ENCODE results near the gene ARID1B. TPM values are rescaled to one million over a fixed set of nuclear protein-coding genes. Genes with fewer than 3 reads are reported as not detected.

The ARID1B gene
- total RNA-seq, 1 experiment from 2014 or later: 58.8 TPM

GRCh38 chr6:156760377-156760776 lies 16.8 kb upstream of the ARID1B start:
- no TSS peak for BruUV-seq (replicated peaks)
- H3K9me3 ChIP-seq: no peaks in the 10 kb centered on the region

GRCh38 chr6:156762547-156762946 lies 14.6 kb upstream of the ARID1B start:
- Mint-ChIP-seq H3K36me3 (ENCODE audit: insufficient read depth, unreplicated experiment) (no peaks in the 10 kb centered on the region), H3K4me1 (ENCODE audit: low read depth, unreplicated experiment) (no peaks in the 10 kb centered on the region), H3K9me3 (ENCODE audit: unreplicated experiment) (no peaks in the 10 kb centered on the region), H3K4me3 (ENCODE audit: unreplicated experiment) (no peak overlapping the region), H3K27ac (ENCODE audit: unreplicated experiment) (no peak overlapping the region), H3K27me3 (ENCODE audit: insufficient read depth, unreplicated experiment) (no peaks in the 10 kb centered on the region)
- Histone ChIP-seq H3K36me3 (ENCODE audit: control insufficient read depth, insufficient read depth, low read length) (no peaks in the 10 kb centered on the region), H3K27me3 (replicated peaks; ENCODE audit: control insufficient read depth, insufficient read depth, low read length) (no peaks in the 10 kb centered on the region), H3K9me3 (no peaks in the 10 kb centered on the region), H3K4me1 (no peaks in the 10 kb centered on the region), H3K4me3 (ENCODE audit: low read depth, low read length) (no peak overlapping the region)
- ChIA-PET POLR2A (no interaction called here), CTCF (no interaction called here)
- intact Hi-C loops (cut with micrococcal nuclease; ENCODE audit: unreplicated experiment): no loop called here
- no peak for DNase-seq
- TF ChIP-seq, protein P1, sequence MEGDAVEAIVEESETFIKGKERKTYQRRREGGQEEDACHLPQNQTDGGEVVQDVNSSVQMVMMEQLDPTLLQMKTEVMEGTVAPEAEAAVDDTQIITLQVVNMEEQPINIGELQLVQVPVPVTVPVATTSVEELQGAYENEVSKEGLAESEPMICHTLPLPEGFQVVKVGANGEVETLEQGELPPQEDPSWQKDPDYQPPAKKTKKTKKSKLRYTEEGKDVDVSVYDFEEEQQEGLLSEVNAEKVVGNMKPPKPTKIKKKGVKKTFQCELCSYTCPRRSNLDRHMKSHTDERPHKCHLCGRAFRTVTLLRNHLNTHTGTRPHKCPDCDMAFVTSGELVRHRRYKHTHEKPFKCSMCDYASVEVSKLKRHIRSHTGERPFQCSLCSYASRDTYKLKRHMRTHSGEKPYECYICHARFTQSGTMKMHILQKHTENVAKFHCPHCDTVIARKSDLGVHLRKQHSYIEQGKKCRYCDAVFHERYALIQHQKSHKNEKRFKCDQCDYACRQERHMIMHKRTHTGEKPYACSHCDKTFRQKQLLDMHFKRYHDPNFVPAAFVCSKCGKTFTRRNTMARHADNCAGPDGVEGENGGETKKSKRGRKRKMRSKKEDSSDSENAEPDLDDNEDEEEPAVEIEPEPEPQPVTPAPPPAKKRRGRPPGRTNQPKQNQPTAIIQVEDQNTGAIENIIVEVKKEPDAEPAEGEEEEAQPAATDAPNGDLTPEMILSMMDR (IDR thresholded peaks at IDR 0.05; ENCODE audit: insufficient read depth in 1 of 2, low read depth in 1 of 2, low read length in 1 of 2, severe bottlenecking in 1 of 2, unreplicated experiment in 1 of 2): no peak
- no TSS peak for BruUV-seq (replicated peaks)

More at GRCh38 chr6:156760377-156760776, 16.8 kb upstream of the ARID1B start:
- intact Hi-C loops (cut with micrococcal nuclease; ENCODE audit: unreplicated experiment): no loop called here
- no peak overlapping the region for H3K27ac Mint-ChIP-seq (ENCODE audit: unreplicated experiment)
- no peaks in the 10 kb centered on the region for H3K27me3 Mint-ChIP-seq (ENCODE audit: insufficient read depth, unreplicated experiment)
- H3K36me3 Mint-ChIP-seq (ENCODE audit: insufficient read depth, unreplicated experiment): no peaks in the 10 kb centered on the region
- DNase-seq: no peak
- no peaks in the 10 kb centered on the region for H3K9me3 Mint-ChIP-seq (ENCODE audit: unreplicated experiment)
- no peaks in the 10 kb centered on the region for H3K4me1 Mint-ChIP-seq (ENCODE audit: low read depth, unreplicated experiment)
- no peak overlapping the region for H3K4me3 Mint-ChIP-seq (ENCODE audit: unreplicated experiment)
- Histone ChIP-seq H3K36me3 (ENCODE audit: control insufficient read depth, insufficient read depth, low read length) (no peaks in the 10 kb centered on the region), H3K27me3 (replicated peaks; ENCODE audit: control insufficient read depth, insufficient read depth, low read length) (no peaks in the 10 kb centered on the region), H3K4me3 (ENCODE audit: low read depth, low read length) (no peak overlapping the region), H3K4me1 (no peaks in the 10 kb centered on the region)
- TF ChIP-seq, protein P1 (IDR thresholded peaks at IDR 0.05; ENCODE audit: insufficient read depth in 1 of 2, low read depth in 1 of 2, low read length in 1 of 2, severe bottlenecking in 1 of 2, unreplicated experiment in 1 of 2): no peak
- POLR2A ChIA-PET: no interaction called here
- CTCF ChIA-PET: no interaction called here

GRCh38 chr6:156765117-156765516 lies 12.1 kb upstream of the ARID1B start:
- BruUV-seq (replicated peaks): no TSS peak
- Histone ChIP-seq H3K4me3 (ENCODE audit: low read depth, low read length) (no peak overlapping the region), H3K9me3 (no peaks in the 10 kb centered on the region), H3K27me3 (replicated peaks; ENCODE audit: control insufficient read depth, insufficient read depth, low read length) (no peaks in the 10 kb centered on the region), H3K36me3 (ENCODE audit: control insufficient read depth, insufficient read depth, low read length) (no peaks in the 10 kb centered on the region), H3K4me1 (no peaks in the 10 kb centered on the region)
- ChIA-PET CTCF (no interaction called here), POLR2A (no interaction called here)
- Mint-ChIP-seq H3K27me3 (ENCODE audit: insufficient read depth, unreplicated experiment) (no peaks in the 10 kb centered on the region), H3K4me3 (ENCODE audit: unreplicated experiment) (no peak overlapping the region), H3K9me3 (ENCODE audit: unreplicated experiment) (no peaks in the 10 kb centered on the region), H3K36me3 (ENCODE audit: insufficient read depth, unreplicated experiment) (no peaks in the 10 kb centered on the region), H3K4me1 (ENCODE audit: low read depth, unreplicated experiment) (no peaks in the 10 kb centered on the region), H3K27ac (ENCODE audit: unreplicated experiment) (no peak overlapping the region)
- no peak for DNase-seq
- intact Hi-C loops (cut with micrococcal nuclease; ENCODE audit: unreplicated experiment): no loop called here
- TF ChIP-seq, protein P1 (IDR thresholded peaks at IDR 0.05; ENCODE audit: insufficient read depth in 1 of 2, low read depth in 1 of 2, low read length in 1 of 2, severe bottlenecking in 1 of 2, unreplicated experiment in 1 of 2): no peak

All from Caco-2 (cell line).